K562 (cell line): ENCODE results near the gene FLOT2. TPM values are rescaled to one million over a fixed set of nuclear protein-coding genes. Genes with fewer than 3 reads are reported as not detected.

Experiments
- ARID1B ChIP-seq: fragments of 450-650 bp; IDR thresholded peaks from 2 replicates; pipeline ENCODE4 v1.6.1; 2016; ENCODE audit warnings: antibody characterized with exemption, mild to moderate bottlenecking, inconsistent platforms
- CBX3 ChIP-seq, 2 experiments: IDR thresholded peaks; 1 replicate in 1 of 2; 2 replicates in 1 of 2; pipeline ENCODE4 v1.6.1; 2012; ENCODE audit warnings: inconsistent platforms in 2 of 2, low read length in 2 of 2, borderline replicate concordance in 1 of 2, control low read depth in 1 of 2
- E2F3 ChIP-seq: fragments of 250-450 bp; sonication (Bioruptor Pico); IDR thresholded peaks from 2 replicates; pipeline ENCODE4 v1.4.0; 2020; ENCODE audit warnings: mild to moderate bottlenecking
- EHMT2 ChIP-seq: fragments of 450-650 bp; IDR thresholded peaks from 2 replicates; pipeline ENCODE4 v1.6.1; 2018; ENCODE audit warnings: antibody characterized with exemption
- FOSL1 ChIP-seq: fragments of 200-800 bp; sonication (Bioruptor generic); conservative IDR thresholded peaks from 2 replicates; pipeline ENCODE4 v1.6.1; 2016; ENCODE audit warnings: missing genetic modification characterization, missing compliant biosample characterization
- FOXM1 ChIP-seq, 2 experiments: fragments of 450-650 bp in 1 of 2; sonication (generic) in 1 of 2; formaldehyde crosslinking in 1 of 2; IDR thresholded peaks; 2 replicates each; pipeline versions ENCODE4 v1.6.1 to v1.9.0; 2017 to 2022; ENCODE audit warnings: low read depth in 2 of 2, mild to moderate bottlenecking in 2 of 2, missing genetic modification reagents in 1 of 2, moderate library complexity in 1 of 2
- GABPB2 ChIP-seq: fragments of 250-450 bp; sonication (Bioruptor Pico); conservative IDR thresholded peaks from 2 replicates; pipeline ENCODE4 v1.5.1; 2021; ENCODE audit warnings: mild to moderate bottlenecking
- MTA2 ChIP-seq: fragments of 450-650 bp; IDR thresholded peaks from 2 replicates; pipeline ENCODE4 v1.6.1; 2016; ENCODE audit warnings: low read depth
- MYNN ChIP-seq, 2 experiments: sonication (generic); formaldehyde crosslinking in 1 of 2; IDR thresholded peaks; 2 replicates each; pipeline versions ENCODE4 v1.5.0 to v1.6.1; 2016 to 2020; ENCODE audit warnings: antibody characterized with exemption in 1 of 2, missing genetic modification reagents in 1 of 2
- NCOA1 ChIP-seq: fragments of 450-650 bp; IDR thresholded peaks from 2 replicates; pipeline ENCODE4 v1.6.1; 2016; ENCODE audit warnings: low read depth
- NCOR1 ChIP-seq: fragments of 450-650 bp; IDR thresholded peaks from 2 replicates; pipeline ENCODE4 v1.6.1; 2016; ENCODE audit warnings: mild to moderate bottlenecking, moderate library complexity
- POLR2G ChIP-seq: fragments of 200-400 bp; formaldehyde crosslinking; IDR thresholded peaks from 2 replicates; pipeline ENCODE4 v1.6.1; 2017; ENCODE audit warnings: low read depth, mild to moderate bottlenecking, antibody characterized with exemption, low read length, moderate library complexity
- PPARD ChIP-seq: fragments of 250-450 bp; sonication (Bioruptor Pico); IDR thresholded peaks from 2 replicates; pipeline ENCODE4 v1.8.0; 2022; ENCODE audit warnings: inconsistent platforms, mild to moderate bottlenecking, moderate library complexity
- SMC3 ChIP-seq: conservative IDR thresholded peaks from 2 replicates; pipeline ENCODE4 v1.6.1; 2011; ENCODE audit warnings: low read depth, low read length, improper control_type of control experiment; ENCODE audit not compliant: insufficient read depth
- TBL1XR1 ChIP-seq, 2 experiments: IDR thresholded peaks; 2 replicates each; pipeline ENCODE4 v1.6.1; 2012; ENCODE audit warnings: improper control_type of control experiment in 2 of 2, low read length in 2 of 2, mild to moderate bottlenecking in 1 of 2
- TEAD1 ChIP-seq, 2 experiments: fragments of 450-650 bp in 1 of 2; sonication (generic) in 1 of 2; formaldehyde crosslinking; IDR thresholded peaks; 2 replicates each; pipeline versions ENCODE4 v1.4.0 to v1.8.0; 2020 to 2022; ENCODE audit warnings: mild to moderate bottlenecking in 2 of 2, missing genetic modification reagents in 1 of 2
- ZBTB11 ChIP-seq, 3 experiments: fragments of 200-800 bp in 1 of 3; fragments of 250-450 bp in 1 of 3; fragments of 450-650 bp in 1 of 3; sonication (Bioruptor Pico) in 1 of 3; sonication (Bioruptor generic) in 1 of 3; formaldehyde crosslinking in 1 of 3; IDR thresholded peaks; 2 replicates each; pipeline versions ENCODE4 v1.6.1 to v1.8.0; 2016 to 2022; ENCODE audit warnings: mild to moderate bottlenecking in 2 of 3, missing genetic modification characterization in 2 of 3, missing compliant biosample characterization in 1 of 3, moderate library complexity in 1 of 3
- ZBTB8A ChIP-seq: fragments of 450-650 bp; IDR thresholded peaks from 2 replicates; pipeline ENCODE4 v1.6.1; 2018; ENCODE audit warnings: mild to moderate bottlenecking, moderate library complexity; ENCODE audit not compliant: partially characterized antibody
- ZNF175 ChIP-seq: fragments of 200-800 bp; sonication (Bioruptor generic); IDR thresholded peaks from 2 replicates; pipeline ENCODE4 v1.6.1; 2016; ENCODE audit warnings: low read depth, mild to moderate bottlenecking, missing genetic modification characterization, missing compliant biosample characterization
- ZNF592 ChIP-seq: fragments of 450-650 bp; IDR thresholded peaks from 2 replicates; pipeline ENCODE4 v1.6.1; 2017; ENCODE audit warnings: antibody characterized with exemption, mild to moderate bottlenecking
- polyA plus RNA-seq, 8 experiments: library from polyadenylated mRNA; depleted of rRNA in 4 of 8; stranded (reverse) in 5 of 8; unstranded in 3 of 8; fragments of >200 nt; fragmentation: Nextera tagmentation in 2 of 8; fragmentation: Illumina TruSeq in 1 of 8; extraction: Ambion mirVana in 2 of 8; extraction: Trizol in 1 of 8; gene quantifications; 2 replicates each; pipeline versions ENCODE4 v1.2.1 to v1.2.3, GENCODE V29; 2011 to 2014; ENCODE audit warnings: inconsistent platforms in 1 of 8, missing spikeins in 1 of 8
- total RNA-seq, 7 experiments: library from RNA; depleted of rRNA in 6 of 7; stranded (reverse); fragments of >200 nt in 6 of 7; fragmentation: Illumina TruSeq in 2 of 7; extraction: Trizol in 2 of 7; gene quantifications; 2 replicates each; pipeline versions ENCODE4 v1.2.1 to v1.2.3, GENCODE V29; 2011 to 2021; ENCODE audit warnings: low replicate concordance in 1 of 7

FLOT2 gene
- total and polyA plus RNA-seq, 9 of the 15 experiments (the other 6 are each of a cell fraction or from before 2014, with no cell fraction given): 17.5 to 138 (median 41.7) TPM

GRCh38 chr17:28912281-28912937 is 14.9 kb upstream of the FLOT2 start (continued):
- TF ChIP-seq EHMT2: peak; percentile 20; the same call in 1 of the 2 replicates
- no peak for TF ChIP-seq PPARD (CRISPR knock-in tag)
- peak in 1 of 3 experiments; percentile 58; a peak in 1 of 6 replicates for TF ChIP-seq ZBTB11 (CRISPR knock-in tag; IDR thresholded peaks at IDR 0.05)
- peak; percentile 80 for TF ChIP-seq MYNN (IDR thresholded peaks at IDR 0.05)
- TF ChIP-seq MYNN (CRISPR knock-in tag; IDR thresholded peaks at IDR 0.05): no peak
- TF ChIP-seq ZNF175 (CRISPR knock-in tag): no peak
- 0 out of 4 replicates have a peak, but pooled peaks have one; percentile 18 to 60 for TF ChIP-seq TEAD1 (CRISPR knock-in tag; IDR thresholded peaks at IDR 0.05)
- TF ChIP-seq POLR2G: peak; percentile 48; the same call in 1 of the 2 replicates
- TF ChIP-seq ARID1B: peak; percentile 93
- peak; percentile 69 for TF ChIP-seq ZNF592
- no peak for TF ChIP-seq GABPB2 (CRISPR knock-in tag)
- 0 out of 2 replicates have a peak, but pooled peaks have one; percentile 27 for TF ChIP-seq FOXM1 (IDR thresholded peaks at IDR 0.05; ENCODE audit: low read depth)
- TF ChIP-seq FOXM1 (CRISPR knock-in tag; IDR thresholded peaks at IDR 0.05; ENCODE audit: low read depth): no peak
- peak; percentile 34; the same call in 1 of the 2 replicates for TF ChIP-seq FOSL1 (tag)
- TF ChIP-seq CBX3 (IDR thresholded peaks at IDR 0.05; ENCODE audit: borderline replicate concordance in 1 of 2, low read length in 2 of 2): peak in 1 of 2 experiments; percentile 39; a peak in 1 of 3 replicates
- no peak for TF ChIP-seq E2F3 (CRISPR knock-in tag)
- peak; percentile 37; the same call in 1 of the 2 replicates for TF ChIP-seq SMC3
- peak; percentile 72 to 76 for TF ChIP-seq TBL1XR1 (IDR thresholded peaks at IDR 0.05; ENCODE audit: low read length in 2 of 2)
- peak; percentile 70 for TF ChIP-seq MTA2
- TF ChIP-seq NCOR1: peak; percentile 78
- peak; percentile 29; the same call in 1 of the 2 replicates for TF ChIP-seq NCOA1
- no peak for TF ChIP-seq ZBTB8A
